Measurements from ENCODE around the gene ARRB2. TPM values are rescaled to one million over a fixed set of nuclear protein-coding genes. Genes with fewer than 3 reads are reported as not detected.

The ARRB2 gene
- total RNA-seq, 1 experiment from 2014 or later: 75.3 TPM

DNA sequence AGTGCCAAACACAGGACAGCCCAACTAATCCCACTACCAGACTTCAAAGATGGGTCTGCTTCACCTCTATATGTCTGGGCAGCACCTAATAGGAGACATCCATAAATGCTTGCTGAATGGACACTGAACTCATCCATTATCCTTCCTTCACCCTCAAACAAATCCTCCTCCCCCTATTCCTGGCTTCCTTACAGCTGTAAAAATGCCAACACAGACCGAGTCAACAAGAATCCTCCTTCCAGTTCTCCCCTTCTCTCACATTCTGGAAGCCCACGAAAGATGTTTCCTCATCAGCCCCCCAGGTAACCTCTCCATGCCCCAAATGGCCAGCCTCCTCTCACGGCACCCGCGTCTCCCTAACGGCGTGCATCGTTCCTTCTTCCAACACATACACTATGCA, 18.7 kb upstream of the ARRB2 start:
- Histone ChIP-seq H2BK15ac (ENCODE audit: low read depth, low read length) (no peak overlapping the region), H3K9me3 (ENCODE audit: control insufficient read depth, low read depth, low read length) (no peaks in the 10 kb centered on the region), H4K8ac (replicated peaks; ENCODE audit: insufficient read length, low read depth, low read length) (no peak overlapping the region), H4K20me1 (ENCODE audit: control insufficient read depth, insufficient read depth, insufficient read length) (no peaks in the 10 kb centered on the region), H3K79me1 (ENCODE audit: insufficient read depth, low read depth, low read length, poor library complexity, severe bottlenecking) (peaks cover 3% of the 10 kb centered on the region), H2BK12ac (ENCODE audit: insufficient read length, low read depth, low read length) (no peak overlapping the region), H4K91ac (ENCODE audit: insufficient read length, low read depth, low read length) (no peak overlapping the region), H3K27ac (ENCODE audit: insufficient read length, low read depth, low read length) (no peak overlapping the region), H3K4ac (ENCODE audit: low read depth, low read length) (no peak overlapping the region), H2AK5ac (ENCODE audit: insufficient read length, low read length) (no peak overlapping the region), H2AFZ (ENCODE audit: low read length) (no peak overlapping the region), H3K14ac (ENCODE audit: insufficient read depth, low read length) (no peak overlapping the region), H4K5ac (ENCODE audit: insufficient read length, low read depth, low read length) (no peak overlapping the region), H3K4me1 (ENCODE audit: insufficient read depth, low read length) (no peaks in the 10 kb centered on the region), H3K23me2 (ENCODE audit: insufficient read length, low read depth, low read length, poor library complexity, severe bottlenecking) (no peaks in the 10 kb centered on the region), H2BK5ac (ENCODE audit: insufficient read length, low read length) (no peak overlapping the region), H3T11ph (ENCODE audit: low read length) (no peak overlapping the region), H2BK120ac (ENCODE audit: low read depth, low read length, poor library complexity, severe bottlenecking) (no peak overlapping the region), H3K23ac (ENCODE audit: insufficient read length, low read depth, low read length) (no peak overlapping the region), H3K4me2 (ENCODE audit: insufficient read depth, insufficient read length, low read length) (no peak overlapping the region), H3K27me3 (ENCODE audit: insufficient read depth, low read length) (no peaks in the 10 kb centered on the region), H3K79me2 (ENCODE audit: insufficient read depth, low read length) (peaks cover 18% of the 10 kb centered on the region; the same call in 1 of the 2 replicates), H3K18ac (ENCODE audit: insufficient read length, low read depth, low read length) (no peak overlapping the region), H3K9ac (ENCODE audit: extremely low read depth, insufficient read length, low read length) (no peak overlapping the region), H3K56ac (ENCODE audit: insufficient read length, low read depth, low read length) (no peak overlapping the region), H2BK20ac (ENCODE audit: low read depth, low read length, poor library complexity, severe bottlenecking) (no peak overlapping the region)
- peak overlapping the region in 2 of 3 experiments; percentile 26 to 39; a peak in 4 of 7 replicates for H3K27ac Mint-ChIP-seq
- no peak for DNase-seq
- no peak for TF ChIP-seq CTCF (conservative IDR thresholded peaks at IDR 0.05)
- no peaks in the 10 kb centered on the region for H3K4me1 Mint-ChIP-seq
- WGBS (ENCODE audit: extremely low coverage, insufficient read length, low lambda C conversion rate): no CpG with 5 or more reads among the region's 8 CpGs
- no peaks in the 10 kb centered on the region for H3K9me3 Mint-ChIP-seq
- no peak overlapping the region for H3K4me3 Mint-ChIP-seq
- no peaks in the 10 kb centered on the region for H3K27me3 Mint-ChIP-seq (ENCODE audit: low read depth)
- peaks cover 45 to 73% (median 72%) of the 10 kb centered on the region in 3 experiments; a peak in 6 of 7 replicates for H3K36me3 Mint-ChIP-seq (ENCODE audit: insufficient read depth in 1 of 3, low read depth in 3 of 3)
